ENCODE data around the gene PPARG.
"Not testable (repeated sequence)": the region's sequence is repeated elsewhere in the genome, so short reads cannot be mapped to it uniquely, and the experiment has no call there.

The PPARG gene

GRCh38 chr3:12445523-12446240 is 156.8 kb downstream of the PPARG start:
- Histone ChIP-seq H3K27ac (ENCODE audit: low read depth, low read length) (no peak overlapping the region), H3K4me1 (ENCODE audit: control insufficient read depth, low read length) (no peaks in the 10 kb centered on the region), H3K79me2 (ENCODE audit: control insufficient read depth, low read length) (no peaks in the 10 kb centered on the region), H4K20me1 (ENCODE audit: control insufficient read depth, insufficient read depth, low read depth, low read length) (no peaks in the 10 kb centered on the region), H3K9me3 (ENCODE audit: control insufficient read depth, insufficient read depth, low read length) (no peaks in the 10 kb centered on the region), H3K9me2 (replicated peaks; ENCODE audit: control insufficient read depth, low read length) (no peaks in the 10 kb centered on the region), H3K4me2 (ENCODE audit: low read length) (no peak overlapping the region), H3K4me3 (ENCODE audit: low read length) (no peak overlapping the region), H3F3A (ENCODE audit: control insufficient read depth, insufficient read depth) (no peaks in the 10 kb centered on the region), H3K27me3 (ENCODE audit: control insufficient read depth, low read length) (no peaks in the 10 kb centered on the region), H3K36me3 (ENCODE audit: control insufficient read depth, low read length) (no peaks in the 10 kb centered on the region)
- TF ChIP-seq CTCF (IDR thresholded peaks at IDR 0.05; ENCODE audit: low read depth, low read length, poor library complexity, severe bottlenecking) (no peak), EZH2phosphoT487 (IDR thresholded peaks at IDR 0.05; ENCODE audit: borderline replicate concordance, low read length) (no peak)

- TF ChIP-seq CTCF (IDR thresholded peaks at IDR 0.05; ENCODE audit: low read depth, low read length, poor library complexity, severe bottlenecking) (no peak), EZH2phosphoT487 (IDR thresholded peaks at IDR 0.05; ENCODE audit: borderline replicate concordance, low read length) (no peak)
- Histone ChIP-seq H3K79me2 (ENCODE audit: control insufficient read depth, low read length) (no peaks in the 10 kb centered on the region), H3K9me2 (replicated peaks; ENCODE audit: control insufficient read depth, low read length) (no peaks in the 10 kb centered on the region), H3K9me3 (ENCODE audit: control insufficient read depth, insufficient read depth, low read length) (no peaks in the 10 kb centered on the region), H3K4me2 (ENCODE audit: low read length) (no peak overlapping the region), H3K27me3 (ENCODE audit: control insufficient read depth, low read length) (no peaks in the 10 kb centered on the region), H3K4me1 (ENCODE audit: control insufficient read depth, low read length) (no peaks in the 10 kb centered on the region), H3K36me3 (ENCODE audit: control insufficient read depth, low read length) (no peaks in the 10 kb centered on the region), H4K20me1 (ENCODE audit: control insufficient read depth, insufficient read depth, low read depth, low read length) (no peaks in the 10 kb centered on the region), H3K4me3 (ENCODE audit: low read length) (no peak overlapping the region), H3F3A (ENCODE audit: control insufficient read depth, insufficient read depth) (no peaks in the 10 kb centered on the region), H3K27ac (ENCODE audit: low read depth, low read length) (no peak overlapping the region)
Measured at GRCh38 chr3:12446298-12446697, 157.4 kb downstream of the PPARG start.

- Histone ChIP-seq H3K27me3 (ENCODE audit: control insufficient read depth, low read length) (no peaks in the 10 kb centered on the region), H3K9me2 (replicated peaks; ENCODE audit: control insufficient read depth, low read length) (no peaks in the 10 kb centered on the region), H3K27ac (ENCODE audit: low read depth, low read length) (no peak overlapping the region), H3K79me2 (ENCODE audit: control insufficient read depth, low read length) (no peaks in the 10 kb centered on the region), H3F3A (ENCODE audit: control insufficient read depth, insufficient read depth) (no peaks in the 10 kb centered on the region), H3K9me3 (ENCODE audit: control insufficient read depth, insufficient read depth, low read length) (no peaks in the 10 kb centered on the region), H4K20me1 (ENCODE audit: control insufficient read depth, insufficient read depth, low read depth, low read length) (no peaks in the 10 kb centered on the region), H3K36me3 (ENCODE audit: control insufficient read depth, low read length) (no peaks in the 10 kb centered on the region), H3K4me1 (ENCODE audit: control insufficient read depth, low read length) (no peaks in the 10 kb centered on the region), H3K4me2 (ENCODE audit: low read length) (no peak overlapping the region), H3K4me3 (ENCODE audit: low read length) (no peak overlapping the region)
- TF ChIP-seq EZH2phosphoT487 (IDR thresholded peaks at IDR 0.05; ENCODE audit: borderline replicate concordance, low read length) (no peak), CTCF (IDR thresholded peaks at IDR 0.05; ENCODE audit: low read depth, low read length, poor library complexity, severe bottlenecking) (no peak)
Measured at GRCh38 chr3:12447075-12447474, 158.2 kb downstream of the PPARG start.

- H3F3A ChIP-seq (ENCODE audit: control insufficient read depth, insufficient read depth); H3K4me1 ChIP-seq (ENCODE audit: control insufficient read depth, low read length); H3K27ac ChIP-seq (ENCODE audit: low read depth, low read length): not testable (repeated sequence)
Measured at GRCh38 chr3:12448404-12449202, 159.7 kb downstream of the PPARG start.

More at GRCh38 chr3:12448404-12449202, 159.7 kb downstream of the PPARG start:
- H3K9me3 ChIP-seq (ENCODE audit: control insufficient read depth, insufficient read depth, low read length); H3K4me3 ChIP-seq (ENCODE audit: low read length); H3K79me2 ChIP-seq (ENCODE audit: control insufficient read depth, low read length); H3K27me3 ChIP-seq (ENCODE audit: control insufficient read depth, low read length); H4K20me1 ChIP-seq (ENCODE audit: control insufficient read depth, insufficient read depth, low read depth, low read length); H3K9me2 ChIP-seq (replicated peaks; ENCODE audit: control insufficient read depth, low read length); H3K36me3 ChIP-seq (ENCODE audit: control insufficient read depth, low read length); H3K4me2 ChIP-seq (ENCODE audit: low read length): not testable (repeated sequence)

All from DOHH2 (cell line).